Measurements from ENCODE around the gene DAB2IP. TPM values are rescaled to one million over a fixed set of nuclear protein-coding genes. Genes with fewer than 3 reads are reported as not detected.
A peak's percentile ranks its signal among the peaks of the same experiment; 100 is the strongest.

DAB2IP gene
- total RNA-seq, 1 experiment from 2014 or later: 52.6 TPM

DNA sequence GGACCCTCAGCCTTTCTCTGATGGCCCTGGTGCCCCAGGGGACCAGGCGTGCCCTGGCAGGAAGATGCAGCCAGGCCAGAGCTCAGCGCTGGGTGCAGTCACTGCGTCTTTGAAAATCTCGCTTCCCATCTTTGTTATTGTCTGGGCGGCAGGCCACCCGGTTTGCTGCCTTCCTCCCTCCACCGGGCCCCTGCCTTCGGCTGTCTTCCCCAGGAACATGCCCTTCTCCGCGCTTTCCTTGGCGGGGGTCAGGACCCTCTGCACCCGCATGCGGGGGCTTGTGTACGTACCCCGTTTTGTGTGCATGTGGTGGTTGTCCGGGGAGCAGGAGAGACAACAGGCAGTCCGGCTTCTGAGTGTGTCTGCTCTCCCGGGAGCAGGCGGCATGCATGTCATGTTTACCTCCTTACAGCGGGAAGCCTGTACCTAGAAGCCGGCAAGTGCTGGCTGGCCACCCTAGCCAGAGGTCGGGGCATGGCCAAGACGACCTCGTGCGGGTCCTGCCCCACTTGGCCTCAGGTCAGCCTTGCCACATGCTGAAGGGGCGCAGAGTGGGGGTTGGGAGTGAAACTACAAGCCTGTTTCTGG lies 49.5 kb downstream of the DAB2IP start (continued):
- TF ChIP-seq MXD4 (CRISPR knock-in tag; IDR thresholded peaks at IDR 0.05; ENCODE audit: borderline replicate concordance) (no peak), NR2C2 (CRISPR knock-in tag; IDR thresholded peaks at IDR 0.05) (no peak), FOXP1 (CRISPR knock-in tag; IDR thresholded peaks at IDR 0.05; ENCODE audit: borderline replicate concordance) (no peak), CDX4 (CRISPR knock-in tag; IDR thresholded peaks at IDR 0.05; ENCODE audit: borderline replicate concordance) (no peak), ETV6 (CRISPR knock-in tag; IDR thresholded peaks at IDR 0.05) (no peak), ZNF219 (CRISPR knock-in tag; IDR thresholded peaks at IDR 0.05; ENCODE audit: borderline replicate concordance) (no peak), ESRRA (CRISPR knock-in tag; IDR thresholded peaks at IDR 0.05; ENCODE audit: borderline replicate concordance) (no peak), MYBL2 (CRISPR knock-in tag; IDR thresholded peaks at IDR 0.05) (no peak)
- TF ChIP-seq, protein P1, sequence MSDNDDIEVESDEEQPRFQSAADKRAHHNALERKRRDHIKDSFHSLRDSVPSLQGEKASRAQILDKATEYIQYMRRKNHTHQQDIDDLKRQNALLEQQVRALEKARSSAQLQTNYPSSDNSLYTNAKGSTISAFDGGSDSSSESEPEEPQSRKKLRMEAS (CRISPR knock-in tag; IDR thresholded peaks at IDR 0.05): no peak
- TF ChIP-seq, protein P2, sequence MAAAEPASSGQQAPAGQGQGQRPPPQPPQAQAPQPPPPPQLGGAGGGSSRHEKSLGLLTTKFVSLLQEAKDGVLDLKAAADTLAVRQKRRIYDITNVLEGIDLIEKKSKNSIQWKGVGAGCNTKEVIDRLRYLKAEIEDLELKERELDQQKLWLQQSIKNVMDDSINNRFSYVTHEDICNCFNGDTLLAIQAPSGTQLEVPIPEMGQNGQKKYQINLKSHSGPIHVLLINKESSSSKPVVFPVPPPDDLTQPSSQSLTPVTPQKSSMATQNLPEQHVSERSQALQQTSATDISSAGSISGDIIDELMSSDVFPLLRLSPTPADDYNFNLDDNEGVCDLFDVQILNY (CRISPR knock-in tag; IDR thresholded peaks at IDR 0.05): no peak

GRCh38 chr9:121701736-121702261 lies 50.4 kb downstream of the DAB2IP start:
- CTCF ChIA-PET: interaction anchor here (1.4 to 10.1 kb wide), 10 partner anchors 10 to 288 kb away, joined by 4 to 93 read pairs (median 7); no protein-coding TSS in a partner anchor
- Mint-ChIP-seq H3K27ac (peak overlapping the region; percentile 10; the same call in 1 of the 2 replicates), H3K9me3 (no peaks in the 10 kb centered on the region), H3K36me3 (no peaks in the 10 kb centered on the region), H3K4me1 (peaks cover 60% of the 10 kb centered on the region), H3K27me3 (ENCODE audit: low read depth) (peaks cover 3% of the 10 kb centered on the region; the same call in 1 of the 2 replicates), H3K4me3 (no peak overlapping the region)
- ATAC-seq (no peak), DNase-seq (ENCODE audit: low spot score) (no peak)
- POLR2A ChIA-PET: no interaction called here
- no peak for TF ChIP-seq ZNF138 (CRISPR knock-in tag; conservative IDR thresholded peaks at IDR 0.05)
- TF ChIP-seq, protein P3, sequence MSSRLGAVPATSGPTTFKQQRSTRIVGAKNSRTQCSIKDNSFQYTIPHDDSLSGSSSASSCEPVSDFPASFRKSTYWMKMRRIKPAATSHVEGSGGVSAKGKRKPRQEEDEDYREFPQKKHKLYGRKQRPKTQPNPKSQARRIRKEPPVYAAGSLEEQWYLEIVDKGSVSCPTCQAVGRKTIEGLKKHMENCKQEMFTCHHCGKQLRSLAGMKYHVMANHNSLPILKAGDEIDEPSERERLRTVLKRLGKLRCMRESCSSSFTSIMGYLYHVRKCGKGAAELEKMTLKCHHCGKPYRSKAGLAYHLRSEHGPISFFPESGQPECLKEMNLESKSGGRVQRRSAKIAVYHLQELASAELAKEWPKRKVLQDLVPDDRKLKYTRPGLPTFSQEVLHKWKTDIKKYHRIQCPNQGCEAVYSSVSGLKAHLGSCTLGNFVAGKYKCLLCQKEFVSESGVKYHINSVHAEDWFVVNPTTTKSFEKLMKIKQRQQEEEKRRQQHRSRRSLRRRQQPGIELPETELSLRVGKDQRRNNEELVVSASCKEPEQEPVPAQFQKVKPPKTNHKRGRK (CRISPR knock-in tag; IDR thresholded peaks at IDR 0.05; ENCODE audit: borderline replicate concordance): no peak
- no peak for TF ChIP-seq CBFB (CRISPR knock-in tag; IDR thresholded peaks at IDR 0.05; ENCODE audit: low read depth)
- TF ChIP-seq ZNF532 (CRISPR knock-in tag; IDR thresholded peaks at IDR 0.05; ENCODE audit: borderline replicate concordance): no peak
- no peak for TF ChIP-seq FOXJ3 (CRISPR knock-in tag; IDR thresholded peaks at IDR 0.05; ENCODE audit: borderline replicate concordance)
- TF ChIP-seq GRHL2 (CRISPR knock-in tag; IDR thresholded peaks at IDR 0.05; ENCODE audit: insufficient replicate concordance, severe bottlenecking): no peak
